ENCODE data around the gene PLA2G15.

The PLA2G15 gene

DNA sequence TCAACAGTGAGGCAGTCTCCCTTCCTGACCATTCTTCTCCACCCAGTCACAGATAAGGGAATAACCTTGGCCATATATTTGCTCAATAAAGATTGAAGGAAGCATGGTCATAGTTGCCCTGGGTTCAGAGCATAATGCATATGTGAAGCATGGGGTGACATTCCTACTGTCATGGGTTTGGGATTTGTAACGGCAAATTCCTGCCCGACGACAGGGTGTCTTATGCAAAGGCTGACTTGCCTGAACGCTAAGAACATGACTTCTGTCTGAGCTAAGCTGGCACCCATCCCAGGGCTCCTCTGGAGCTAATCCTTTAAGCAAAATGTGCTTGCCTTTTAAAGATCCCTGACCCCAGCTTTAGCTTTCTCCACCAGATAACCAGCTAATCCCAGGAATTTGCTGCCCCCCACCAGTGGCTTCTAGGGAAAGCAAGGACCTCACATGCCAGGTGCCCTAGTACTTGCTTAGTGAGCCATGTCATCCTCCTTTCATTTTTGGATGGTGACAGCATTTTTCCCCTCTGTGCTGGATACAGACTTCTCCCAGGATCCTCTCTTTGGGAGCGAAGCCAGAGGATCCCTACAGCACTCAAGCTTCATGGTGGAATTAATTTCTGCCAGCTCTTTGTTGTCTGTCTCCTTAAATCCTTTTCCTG is 53.9 kb downstream of the PLA2G15 start:
- peak; percentile 61 for DNase-seq (ENCODE audit: low read depth)

GRCh38 chr16:68299571-68300453 is 54.6 kb downstream of the PLA2G15 start:
- no peak for DNase-seq (ENCODE audit: low read depth)

GRCh38 chr16:68300734-68301459 is 55.7 kb downstream of the PLA2G15 start:
- DNase-seq (ENCODE audit: low read depth): no peak

DNA sequence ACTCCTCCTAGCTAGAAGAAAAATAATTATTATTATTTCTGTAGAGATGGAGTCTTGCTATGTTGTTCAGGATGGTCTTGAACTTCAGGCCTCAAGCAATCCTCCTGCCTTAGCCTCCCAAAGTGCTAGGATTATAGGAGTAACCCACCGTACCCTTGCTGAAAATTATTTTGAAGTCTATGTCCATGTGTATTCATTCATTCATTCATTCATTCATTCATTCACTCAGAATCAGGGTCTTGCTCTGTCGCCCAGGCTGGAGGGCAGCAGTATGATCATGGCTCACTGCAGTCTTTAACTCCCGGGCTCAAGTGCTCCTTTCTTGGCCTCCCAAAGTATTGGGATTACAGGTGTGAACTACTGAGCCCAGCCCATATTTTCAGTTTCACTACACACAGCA is 61.5 kb downstream of the PLA2G15 start:
- DNase-seq (ENCODE audit: low read depth): no peak

GRCh38 chr16:68309799-68310198 is 64.6 kb downstream of the PLA2G15 start:
- no peak for DNase-seq (ENCODE audit: low read depth)

GRCh38 chr16:68310437-68310773 is 65.2 kb downstream of the PLA2G15 start:
- no peak for DNase-seq (ENCODE audit: low read depth)

Data from non-pigmented ciliary epithelial cell (primary cell).